NT2/D1 (cell line): ENCODE data around the gene TFCP2L1.

Experiments
- SUZ12 ChIP-seq: IDR thresholded peaks from 2 replicates; pipeline ENCODE4 v1.6.1; 2011; ENCODE audit not compliant: insufficient read length, insufficient read depth; ENCODE audit errors: extremely low read depth
- YY1 ChIP-seq: IDR thresholded peaks from 2 replicates; pipeline ENCODE4 v1.6.1; 2011; ENCODE audit not compliant: insufficient read length, insufficient read depth
- ZNF274 ChIP-seq: IDR thresholded peaks from 2 replicates; pipeline ENCODE4 v1.6.1; 2011; ENCODE audit warnings: mild to moderate bottlenecking, low read depth, low read length

DNA sequence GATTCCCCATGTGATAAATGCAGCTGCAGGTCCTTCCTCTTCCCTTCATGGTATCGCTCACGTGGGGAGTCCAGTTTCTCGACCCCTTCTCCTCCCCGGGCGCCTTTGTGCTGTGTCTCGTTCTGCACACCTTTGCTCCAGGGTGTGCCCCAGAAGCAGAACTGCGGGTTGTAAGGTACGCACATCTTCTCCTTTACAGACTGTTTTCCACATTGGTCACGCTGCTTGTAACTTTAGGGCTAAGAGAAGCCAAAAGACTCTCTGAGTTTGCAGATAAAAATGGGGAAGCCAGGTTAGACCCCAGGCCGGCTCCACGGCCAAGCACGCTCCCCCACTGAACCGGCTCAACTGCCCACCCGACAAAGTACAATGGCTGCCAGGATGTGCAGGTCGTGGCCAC lies 45.9 kb upstream of the TFCP2L1 start:
- TF ChIP-seq SUZ12 (no peak), ZNF274 (no peak), YY1 (no peak)
